Adipocyte (in vitro differentiated cells): Measurements from ENCODE around the gene KIAA1328.
A peak's percentile ranks its signal among the peaks of the same experiment; 100 is the strongest.

Experiments
- DNase-seq: peaks from one replicate; pipeline ENCODE4 v3.0.0-alpha.2; 2015; ENCODE audit warnings: low read depth
- H3K27me3 ChIP-seq: replicated peaks from 2 replicates; pipeline ENCODE4 v1.7.0; 2013; ENCODE audit warnings: mild to moderate bottlenecking, low read length, moderate library complexity; ENCODE audit not compliant: control insufficient read depth, insufficient read depth
- H3K36me3 ChIP-seq: 2 replicates; pipeline ENCODE4 v1.7.0; 2013; ENCODE audit warnings: low read length, mild to moderate bottlenecking, moderate library complexity; ENCODE audit not compliant: control insufficient read depth, insufficient read depth, severe bottlenecking
- H3K4me1 ChIP-seq: 2 replicates; pipeline ENCODE4 v1.7.0; 2013; ENCODE audit warnings: mild to moderate bottlenecking, low read length, moderate library complexity; ENCODE audit not compliant: control insufficient read depth, insufficient read depth
- H3K4me3 ChIP-seq: 2 replicates; pipeline ENCODE4 v1.7.0; 2013; ENCODE audit warnings: mild to moderate bottlenecking, low read length, moderate library complexity
- H3K9ac ChIP-seq: 2 replicates; pipeline ENCODE4 v1.7.0; 2013; ENCODE audit warnings: mild to moderate bottlenecking, low read length, moderate library complexity
- H3K9me3 ChIP-seq: 2 replicates; pipeline ENCODE4 v1.7.0; 2013; ENCODE audit warnings: mild to moderate bottlenecking, low read length, moderate library complexity; ENCODE audit not compliant: control insufficient read depth

The KIAA1328 gene

DNA sequence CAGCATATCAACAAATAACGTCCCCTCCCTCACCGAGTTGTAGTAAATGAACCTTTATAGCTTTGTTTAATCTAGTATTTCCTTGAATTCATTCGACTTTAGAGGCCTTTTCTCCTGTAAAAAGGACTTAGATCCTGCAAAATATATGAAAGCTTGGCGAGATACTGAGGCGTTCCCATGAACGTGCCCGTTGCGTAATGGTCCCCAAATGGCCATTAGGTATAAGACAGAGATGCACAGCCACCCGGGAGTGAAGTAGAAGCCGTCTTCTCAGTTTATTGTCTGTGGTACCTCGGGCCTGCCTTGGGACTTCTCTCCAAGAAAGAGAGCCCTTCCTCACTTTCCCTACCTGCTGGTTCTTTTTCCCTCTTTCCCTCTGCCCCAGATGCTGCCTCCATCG is 426.0 kb downstream of the KIAA1328 start:
- H3K27me3 ChIP-seq, result peaks cover 66% of the 10 kb centered on the region
- DNase-seq, result no peak
- H3K4me1 ChIP-seq, result no peaks in the 10 kb centered on the region
- no peak overlapping the region for H3K9ac ChIP-seq
- no peaks in the 10 kb centered on the region for H3K9me3 ChIP-seq
- no peak overlapping the region for H3K4me3 ChIP-seq
- no peaks in the 10 kb centered on the region for H3K36me3 ChIP-seq

DNA sequence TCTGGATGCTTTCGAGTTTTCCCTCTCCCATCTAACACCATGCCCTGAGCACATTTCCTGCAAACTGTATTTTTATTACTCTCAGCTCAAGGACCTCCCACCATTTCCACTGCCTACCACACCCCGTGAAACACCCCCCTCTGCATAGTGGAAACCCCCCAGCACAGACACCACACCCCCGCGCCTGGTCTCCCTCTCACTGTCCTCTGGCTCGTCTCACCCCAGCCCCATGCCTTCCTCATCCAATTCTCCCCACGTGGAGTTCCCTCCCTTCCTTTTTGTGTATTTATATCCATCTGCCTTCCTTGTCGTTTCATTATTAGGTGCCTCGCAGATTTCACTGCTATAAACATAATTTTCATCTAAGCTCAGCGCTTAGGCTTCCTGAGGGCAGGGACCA is 429.2 kb downstream of the KIAA1328 start:
- no peaks in the 10 kb centered on the region for H3K9me3 ChIP-seq
- H3K9ac ChIP-seq, result no peak overlapping the region
- peaks cover 57% of the 10 kb centered on the region for H3K27me3 ChIP-seq
- no peak for DNase-seq
- H3K36me3 ChIP-seq, result no peaks in the 10 kb centered on the region
- no peaks in the 10 kb centered on the region for H3K4me1 ChIP-seq
- H3K4me3 ChIP-seq, result no peak overlapping the region

DNA sequence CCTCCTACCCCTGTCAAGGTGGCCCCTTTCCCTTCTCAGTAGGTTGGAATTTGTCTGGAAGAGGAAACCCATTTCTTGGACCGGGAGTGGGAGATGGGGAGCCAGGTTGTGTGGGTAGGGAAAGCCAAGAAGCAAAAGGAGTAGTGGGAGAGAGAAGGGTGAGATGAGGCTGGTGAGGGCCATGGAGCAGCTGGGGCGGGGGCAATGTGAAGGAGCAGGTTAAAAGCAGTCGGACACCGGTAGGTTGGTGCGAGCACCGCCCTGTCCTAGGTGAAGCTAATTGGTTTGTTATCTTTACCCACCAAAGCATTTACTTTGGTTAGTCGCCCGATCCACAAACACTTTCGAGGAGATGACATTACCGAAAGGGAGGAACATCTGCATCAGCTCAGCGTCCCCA is 429.9 kb downstream of the KIAA1328 start:
- Histone ChIP-seq H3K27me3 (peaks cover 54% of the 10 kb centered on the region), H3K9ac (no peak overlapping the region), H3K36me3 (no peaks in the 10 kb centered on the region), H3K4me3 (no peak overlapping the region), H3K9me3 (no peaks in the 10 kb centered on the region), H3K4me1 (no peaks in the 10 kb centered on the region)
- no peak for DNase-seq

DNA sequence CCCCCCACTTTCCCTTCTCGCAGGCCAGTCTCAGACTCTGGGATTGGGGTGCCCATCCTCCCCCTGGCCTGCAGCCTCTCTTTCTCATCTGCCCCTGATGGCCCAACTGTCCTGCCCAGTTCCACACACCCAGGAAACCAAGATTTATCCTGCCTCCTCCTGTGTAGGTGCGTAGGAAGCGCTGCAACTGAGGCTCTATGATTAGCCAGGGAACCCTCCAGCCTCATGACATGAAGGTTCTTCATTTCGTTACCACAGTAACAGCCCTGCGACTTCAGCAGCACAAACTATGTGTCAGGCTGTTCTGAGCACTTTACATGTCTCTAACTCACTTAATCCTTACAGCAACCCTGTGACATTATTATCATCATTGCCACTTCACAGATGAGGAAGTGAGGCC is 430.8 kb downstream of the KIAA1328 start:
- Histone ChIP-seq H3K9me3 (no peaks in the 10 kb centered on the region), H3K9ac (no peak overlapping the region), H3K4me1 (no peaks in the 10 kb centered on the region), H3K4me3 (no peak overlapping the region), H3K36me3 (no peaks in the 10 kb centered on the region), H3K27me3 (peaks cover 53% of the 10 kb centered on the region)
- no peak for DNase-seq

DNA sequence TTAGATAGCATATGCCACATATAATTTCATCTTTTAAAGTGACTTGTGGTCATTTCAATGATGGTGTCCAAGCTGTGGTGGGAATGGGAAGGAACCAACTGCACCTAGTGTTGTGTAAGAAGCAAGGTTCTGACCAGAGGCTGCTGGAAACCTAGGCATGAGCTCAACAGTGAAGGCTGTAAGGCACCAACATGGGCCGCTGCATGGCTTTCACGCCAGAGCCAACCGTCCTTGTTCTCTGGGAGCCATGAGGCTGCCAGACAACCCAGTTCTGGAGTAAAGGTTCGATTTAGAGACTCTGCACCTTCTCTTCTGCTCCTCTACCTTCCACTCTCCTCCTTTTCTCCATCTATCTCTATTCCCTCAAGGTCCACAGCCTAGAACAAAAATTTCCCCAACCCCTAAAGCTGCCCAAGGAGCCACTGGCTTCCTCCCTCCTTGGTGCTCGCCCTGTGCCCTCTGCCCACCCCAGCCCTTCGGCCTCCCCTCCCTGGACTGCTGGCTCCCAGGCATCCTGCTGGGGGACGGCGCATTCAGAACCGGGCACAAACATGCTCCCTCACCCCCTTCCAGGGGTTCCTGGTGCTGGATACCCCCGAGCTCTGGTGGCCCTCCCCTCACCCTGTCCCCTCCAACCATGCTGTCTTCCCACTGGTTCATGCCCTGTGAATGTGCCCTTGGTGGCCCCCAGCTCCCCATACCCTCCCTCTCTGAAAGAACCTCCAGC is 431.6 kb downstream of the KIAA1328 start:
- Histone ChIP-seq H3K27me3 (peaks cover 48% of the 10 kb centered on the region), H3K36me3 (no peaks in the 10 kb centered on the region), H3K9me3 (no peaks in the 10 kb centered on the region), H3K9ac (no peak overlapping the region), H3K4me1 (no peaks in the 10 kb centered on the region), H3K4me3 (no peak overlapping the region)
- DNase-seq, result no peak

DNA sequence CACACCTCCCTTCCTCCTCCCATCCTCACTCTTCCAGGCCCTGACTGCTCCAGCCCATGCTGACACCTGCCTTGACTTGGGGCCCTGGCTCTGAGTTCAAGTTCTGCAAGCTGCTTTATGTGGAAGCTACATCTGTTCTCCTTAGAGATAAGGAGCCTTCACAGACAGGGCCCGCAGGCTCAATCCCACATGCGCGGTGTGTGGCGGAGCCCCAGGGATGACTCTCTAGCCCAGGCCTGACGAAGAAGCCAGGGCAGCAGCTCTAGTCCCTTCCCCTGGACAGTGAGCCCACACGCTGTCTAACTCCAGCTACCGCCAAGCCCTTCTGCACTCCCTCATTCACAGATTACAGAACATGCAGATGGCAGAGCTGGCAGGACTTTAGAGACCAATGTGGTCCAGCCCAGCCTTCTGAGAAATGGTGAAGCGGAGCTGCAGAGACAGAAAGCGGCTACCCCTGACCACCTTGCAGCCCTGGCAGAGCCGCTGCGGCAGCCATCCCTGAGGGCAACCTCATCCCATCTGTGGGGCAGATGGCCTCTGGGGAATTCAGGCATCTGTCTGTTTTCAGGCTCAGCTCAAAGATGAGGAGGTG is 432.4 kb downstream of the KIAA1328 start:
- H3K9ac ChIP-seq, result no peak overlapping the region
- peaks cover 47% of the 10 kb centered on the region for H3K27me3 ChIP-seq
- H3K4me3 ChIP-seq, result no peak overlapping the region
- H3K36me3 ChIP-seq, result no peaks in the 10 kb centered on the region
- no peaks in the 10 kb centered on the region for H3K9me3 ChIP-seq
- no peak for DNase-seq
- H3K4me1 ChIP-seq, result no peaks in the 10 kb centered on the region

DNA sequence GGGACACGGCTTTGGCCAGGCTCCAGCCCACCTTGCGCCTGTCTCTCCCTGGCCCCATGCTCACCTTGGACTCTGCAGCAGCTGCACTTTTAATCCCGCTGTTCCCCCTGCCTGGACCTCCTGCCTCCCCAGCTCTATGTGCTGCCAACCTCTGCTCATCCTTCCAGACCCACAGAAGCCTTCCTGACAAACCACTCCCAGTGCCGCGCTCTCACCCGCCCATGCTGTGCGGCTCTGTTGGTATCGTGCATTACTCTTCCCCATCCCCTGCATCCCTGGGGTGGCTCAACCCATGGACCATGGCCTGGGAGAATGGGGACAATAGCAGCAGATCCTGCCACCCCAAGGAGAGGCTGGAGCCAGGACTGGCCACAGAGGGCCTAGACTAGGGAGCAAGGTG is 433.1 kb downstream of the KIAA1328 start:
- no peaks in the 10 kb centered on the region for H3K36me3 ChIP-seq
- H3K9ac ChIP-seq, result no peak overlapping the region
- peaks cover 48% of the 10 kb centered on the region for H3K27me3 ChIP-seq
- H3K9me3 ChIP-seq, result no peaks in the 10 kb centered on the region
- DNase-seq, result no peak
- no peaks in the 10 kb centered on the region for H3K4me1 ChIP-seq
- no peak overlapping the region for H3K4me3 ChIP-seq

DNA sequence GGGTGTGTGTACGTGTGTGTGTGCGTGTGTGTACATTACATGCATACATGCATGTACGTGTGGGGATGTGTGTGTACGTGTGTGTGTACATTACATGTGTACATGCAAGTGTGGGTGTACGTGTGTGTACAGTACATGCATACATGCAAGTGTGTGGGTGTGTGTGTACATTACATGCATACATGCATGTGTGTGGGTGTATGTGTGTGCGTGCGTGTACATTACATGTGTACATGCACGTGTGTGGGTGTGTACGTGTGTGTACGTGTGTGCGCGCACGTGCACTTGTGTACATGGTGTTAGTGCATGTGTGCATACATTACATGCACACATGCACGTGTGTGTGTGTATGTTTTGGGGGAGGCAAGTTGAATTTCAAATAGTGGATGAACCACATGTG is 436.0 kb downstream of the KIAA1328 start:
- Histone ChIP-seq H3K4me1 (no peaks in the 10 kb centered on the region), H3K36me3 (no peaks in the 10 kb centered on the region)
- no peak for DNase-seq

DNA sequence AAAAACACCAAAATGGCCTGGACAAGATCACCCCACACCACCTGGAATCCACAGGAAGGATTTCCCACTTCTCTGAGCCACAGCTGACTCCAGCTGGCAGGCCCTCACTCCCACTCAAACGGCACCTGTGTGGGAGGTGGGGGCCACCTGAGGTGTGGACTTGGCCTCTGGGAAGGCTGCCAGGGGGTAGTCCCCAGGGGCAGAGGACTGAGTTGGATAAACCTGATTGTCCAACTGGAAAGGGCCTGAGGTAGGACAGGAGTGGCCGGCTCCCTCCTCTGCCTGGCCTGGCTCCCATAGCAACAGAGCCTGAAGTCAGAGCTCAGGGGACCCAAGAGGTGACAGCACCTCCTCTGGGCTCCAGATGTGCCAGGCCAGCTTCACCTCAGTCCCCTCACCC is 436.5 kb downstream of the KIAA1328 start:
- no peak for DNase-seq

More for the DNA sequence above, 436.0 kb downstream of the KIAA1328 start:
- Histone ChIP-seq H3K4me3 (no peak overlapping the region), H3K9ac (no peak overlapping the region), H3K9me3 (no peaks in the 10 kb centered on the region), H3K27me3 (peaks cover 36% of the 10 kb centered on the region)

DNA sequence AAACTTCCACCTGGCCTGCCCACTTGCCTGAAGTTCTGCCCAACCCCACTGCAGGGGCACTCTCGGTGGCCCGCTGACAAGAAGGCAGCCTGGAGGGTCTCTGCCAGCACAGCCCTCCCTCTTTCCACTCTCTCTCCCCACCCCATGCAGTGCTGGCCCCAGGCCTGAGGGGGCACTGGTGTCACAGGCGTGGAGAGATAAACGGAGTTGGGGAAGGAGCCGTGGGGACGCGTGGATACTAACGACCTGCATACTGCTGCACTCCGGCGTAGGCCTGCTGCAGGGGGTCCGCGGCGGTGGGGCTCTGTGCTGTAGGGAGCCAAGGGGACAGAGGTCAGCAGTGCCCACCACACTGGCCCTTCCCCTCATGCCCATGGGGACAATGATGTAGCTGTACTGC is 437.4 kb downstream of the KIAA1328 start:
- H3K4me1 ChIP-seq, result no peaks in the 10 kb centered on the region
- no peaks in the 10 kb centered on the region for H3K9me3 ChIP-seq
- H3K27me3 ChIP-seq, result peaks cover 29% of the 10 kb centered on the region
- no peak for DNase-seq
- H3K4me3 ChIP-seq, result no peak overlapping the region
- no peak overlapping the region for H3K9ac ChIP-seq
- H3K36me3 ChIP-seq, result no peaks in the 10 kb centered on the region

More for the DNA sequence above, 436.5 kb downstream of the KIAA1328 start:
- H3K9me3 ChIP-seq, result no peaks in the 10 kb centered on the region
- H3K9ac ChIP-seq, result no peak overlapping the region
- peaks cover 31% of the 10 kb centered on the region for H3K27me3 ChIP-seq
- H3K4me3 ChIP-seq, result no peak overlapping the region
- H3K36me3 ChIP-seq, result no peaks in the 10 kb centered on the region
- no peaks in the 10 kb centered on the region for H3K4me1 ChIP-seq

DNA sequence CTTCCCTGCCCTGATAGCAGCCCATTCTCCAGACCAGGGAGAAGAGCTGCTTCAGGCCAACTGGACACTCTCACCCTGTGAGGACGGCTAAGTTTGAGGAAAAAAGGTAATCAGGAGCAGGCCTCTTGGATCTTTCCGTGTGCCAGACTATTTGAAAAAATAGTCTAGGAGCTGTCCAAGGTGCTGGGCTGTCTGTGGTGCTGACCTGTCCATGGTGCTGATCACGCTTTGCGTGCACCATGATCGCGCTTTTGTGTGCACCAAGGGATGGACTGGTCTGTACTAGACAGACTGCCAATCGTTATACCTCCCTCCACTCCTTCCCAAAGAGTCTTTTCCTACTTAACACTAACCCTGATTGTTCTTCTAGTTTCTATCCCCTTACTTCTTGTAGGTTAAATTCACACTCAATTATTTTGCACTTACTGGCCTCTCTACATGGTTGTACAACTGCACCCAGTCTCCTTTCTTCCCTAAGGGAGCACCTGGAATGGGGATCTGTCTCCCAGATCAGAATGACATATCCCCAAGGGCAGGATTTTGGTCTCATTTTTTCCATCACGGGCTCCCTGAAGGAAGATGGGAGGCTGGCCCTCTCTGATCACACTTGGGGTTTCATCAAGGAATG is 441.2 kb downstream of the KIAA1328 start:
- Histone ChIP-seq H3K9me3 (no peaks in the 10 kb centered on the region), H3K27me3 (peaks cover 48% of the 10 kb centered on the region), H3K9ac (no peak overlapping the region), H3K4me1 (no peaks in the 10 kb centered on the region), H3K4me3 (no peak overlapping the region), H3K36me3 (no peaks in the 10 kb centered on the region)
- peak; percentile 82 for DNase-seq
